Measurements from ENCODE around the gene SCAMP2.

The SCAMP2 gene

GRCh38 chr15:74857671-74858368, 15.3 kb downstream of the SCAMP2 start:
- no peak for DNase-seq

GRCh38 chr15:74857082-74857655, 16.0 kb downstream of the SCAMP2 start:
- DNase-seq = peak; percentile 55

DNA sequence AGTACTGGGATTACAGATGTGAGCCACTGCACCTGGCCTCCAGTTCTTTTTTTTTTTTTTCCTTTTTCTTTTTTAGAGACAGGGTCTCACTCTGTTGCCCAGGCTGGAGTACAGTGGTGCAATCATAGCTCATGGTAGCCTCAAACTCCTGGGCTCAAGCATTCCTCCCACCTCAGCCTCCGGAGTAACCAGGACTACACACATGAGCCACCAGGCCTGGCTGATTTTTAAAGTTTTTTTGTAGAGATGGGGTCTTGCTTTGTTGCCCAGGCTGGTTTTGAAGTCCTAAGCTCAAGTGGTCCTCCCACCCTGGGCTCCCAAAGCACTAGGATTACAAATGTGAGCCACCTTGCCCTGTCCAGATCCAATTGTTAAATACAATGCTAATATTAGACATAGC, 16.6 kb downstream of the SCAMP2 start:
- no peak for DNase-seq

- peak; percentile 25 for DNase-seq
Measured at GRCh38 chr15:74855857-74856256, 17.3 kb downstream of the SCAMP2 start.

GRCh38 chr15:74854453-74855022, 18.6 kb downstream of the SCAMP2 start:
- DNase-seq = no peak

GRCh38 chr15:74851960-74852359, 21.2 kb downstream of the SCAMP2 start:
- DNase-seq = no peak

- no peak for DNase-seq
Measured at GRCh38 chr15:74850393-74850792, 22.8 kb downstream of the SCAMP2 start.

GRCh38 chr15:74847432-74847831, 25.7 kb downstream of the SCAMP2 start:
- DNase-seq = peak; percentile 58

DNA sequence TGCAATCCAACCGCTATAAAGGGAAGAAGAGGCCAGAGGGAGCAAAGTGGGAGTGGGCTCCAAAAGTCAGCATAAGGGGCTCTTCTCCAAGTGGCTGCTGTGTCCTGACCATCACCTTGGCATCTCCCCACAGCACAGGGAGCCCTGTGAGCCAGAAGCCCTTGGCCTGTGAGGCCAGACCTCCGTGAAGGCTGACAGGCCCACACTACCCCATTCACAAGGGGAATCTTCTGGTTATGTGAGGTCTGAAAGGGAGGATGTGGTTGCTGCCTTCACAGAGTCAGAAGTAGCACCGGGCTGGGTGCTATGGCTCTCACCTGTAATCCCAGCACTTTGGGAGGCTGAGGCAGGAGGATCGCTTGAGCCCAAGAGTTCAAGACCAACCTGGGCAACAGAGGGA, 27.6 kb downstream of the SCAMP2 start:
- DNase-seq = no peak

DNA sequence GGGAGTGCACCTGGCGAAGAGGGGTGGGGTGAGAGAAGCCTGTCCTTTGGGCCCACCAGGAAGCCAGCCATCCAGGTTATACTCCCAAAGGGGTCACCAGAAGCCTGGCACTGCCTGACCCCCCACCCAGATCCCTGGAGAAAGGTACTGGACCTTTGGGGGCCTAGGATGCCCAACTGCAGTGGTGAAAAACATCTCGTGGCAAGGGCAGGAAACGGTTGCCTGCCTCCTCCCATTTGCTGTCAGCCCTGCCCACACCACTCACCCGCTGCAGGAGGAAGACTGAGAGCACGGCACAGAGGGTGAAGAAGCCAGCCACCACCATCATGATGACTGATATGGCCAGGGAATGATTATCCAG, 28.0 kb downstream of the SCAMP2 start:
- DNase-seq = peak; percentile 91

DNA sequence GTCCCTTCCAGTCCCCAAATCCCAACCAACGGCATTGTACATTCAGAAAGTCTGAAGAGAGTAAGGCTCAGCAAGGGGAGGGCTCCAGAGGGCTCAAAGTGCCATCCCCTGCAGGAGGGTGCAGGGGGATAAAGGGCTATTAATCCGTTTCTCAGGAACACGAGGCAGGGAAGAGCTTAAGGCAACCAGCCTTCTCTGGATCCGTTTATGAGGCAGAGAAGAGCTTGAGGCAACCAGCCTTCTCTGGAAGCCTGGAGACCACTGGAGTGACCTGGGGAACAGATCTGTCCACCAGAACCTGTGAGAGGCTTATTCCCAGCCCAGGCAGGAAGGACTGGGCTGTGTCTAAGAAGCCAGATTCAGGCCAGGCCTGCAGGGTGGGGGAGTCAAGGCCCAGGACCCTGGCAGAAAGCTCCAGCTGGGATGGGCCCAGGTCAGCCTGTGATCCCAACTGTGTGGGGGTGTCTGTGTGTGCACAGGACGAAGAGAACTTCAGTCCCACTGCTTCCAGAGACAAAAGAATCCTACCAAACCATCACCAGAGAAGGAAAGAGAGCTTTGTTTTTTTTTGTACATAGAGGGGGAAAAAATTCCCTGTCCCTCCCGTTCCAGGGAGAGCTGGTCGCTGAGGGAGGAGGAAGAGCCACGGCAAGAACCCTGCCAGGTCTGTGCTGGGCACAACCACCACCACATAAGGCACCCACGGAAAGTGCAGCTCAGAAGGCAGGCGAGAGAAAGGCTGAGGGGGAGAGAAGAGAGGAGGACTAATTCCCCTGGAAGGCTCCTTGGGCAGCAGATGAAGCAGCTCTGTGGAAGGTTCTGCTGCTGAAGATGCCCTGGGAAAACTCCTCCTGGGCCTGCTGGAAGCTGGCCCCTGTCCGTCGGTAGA, 28.6 kb downstream of the SCAMP2 start:
- peak; percentile 33 for DNase-seq

- peak; percentile 98 for DNase-seq
Measured at GRCh38 chr15:74843891-74844299, 29.3 kb downstream of the SCAMP2 start.

DNA sequence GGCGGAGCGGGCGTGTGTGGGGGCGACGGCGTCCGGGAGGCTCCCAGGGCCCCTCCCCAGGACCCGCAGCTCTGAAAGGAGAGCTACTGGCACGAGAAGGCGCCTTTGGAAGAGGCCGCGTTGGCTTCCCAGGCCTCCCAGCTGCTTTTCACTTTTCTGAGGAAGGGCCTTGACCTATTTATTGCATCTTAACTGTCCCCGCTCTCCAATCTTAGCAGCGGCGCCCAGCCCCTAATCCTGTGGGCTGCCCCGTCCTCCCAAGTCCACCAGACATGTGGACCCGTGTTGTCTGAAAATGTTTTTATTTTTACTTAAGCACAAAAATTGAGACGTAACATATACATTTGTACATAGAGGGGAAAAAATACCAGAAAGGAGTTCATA, 29.7 kb downstream of the SCAMP2 start:
- DNase-seq = no peak

GRCh38 chr15:74842581-74843444, 30.4 kb downstream of the SCAMP2 start, which contains the start of gene ULK3:
Gene ULK3, minus strand, starts transcription at chr15:74843156. Its CDS starts 51 bp downstream, at chr15:74843105.
- DNase-seq = peak; percentile 97

GRCh38 chr15:74841891-74842373, 31.2 kb downstream of the SCAMP2 start:
- DNase-seq = no peak

DNA sequence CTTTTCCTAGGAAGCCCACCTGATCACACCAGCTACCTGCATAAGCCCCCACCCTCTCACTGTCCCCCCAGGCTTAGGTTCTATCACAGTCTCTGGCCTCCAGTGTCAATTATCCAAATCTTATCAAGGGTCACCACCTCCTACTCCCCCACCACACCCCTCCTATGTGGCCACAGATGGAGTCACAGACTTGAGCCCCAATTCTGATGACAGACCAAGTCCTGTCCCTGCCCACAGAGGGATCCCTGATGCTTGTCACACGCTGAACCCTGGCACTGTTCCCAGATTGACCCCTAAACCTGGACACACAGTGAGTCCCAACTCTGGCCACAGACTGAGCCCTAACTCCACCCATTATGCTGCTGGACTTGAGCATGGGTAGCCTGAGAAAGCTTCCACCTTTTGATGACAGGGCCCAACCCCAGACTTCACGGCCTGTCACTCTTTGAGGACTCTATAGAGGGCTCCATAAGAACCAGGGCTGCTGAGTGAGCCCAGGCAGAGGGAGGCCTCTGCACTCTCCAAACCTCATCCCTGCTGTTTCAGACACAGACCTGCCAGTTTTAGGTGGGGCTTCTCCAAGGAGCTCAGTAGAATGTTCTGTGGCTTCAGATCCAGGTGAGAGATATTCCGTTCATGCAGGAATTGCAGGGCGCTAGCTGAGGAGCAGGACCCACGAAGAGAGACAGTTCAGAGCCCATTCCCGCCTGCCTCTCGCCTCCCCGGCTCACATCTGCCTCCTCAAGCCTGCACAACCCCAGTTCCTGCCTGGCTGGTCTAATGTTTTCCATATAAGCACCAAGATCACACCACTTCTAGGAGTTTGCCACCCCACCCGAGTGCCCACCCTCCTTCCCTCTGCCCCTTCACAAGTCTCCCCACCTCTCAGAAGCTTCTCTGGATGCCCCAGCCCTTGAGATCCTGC, 32.1 kb downstream of the SCAMP2 start:
- peak; percentile 62 for DNase-seq

DNA sequence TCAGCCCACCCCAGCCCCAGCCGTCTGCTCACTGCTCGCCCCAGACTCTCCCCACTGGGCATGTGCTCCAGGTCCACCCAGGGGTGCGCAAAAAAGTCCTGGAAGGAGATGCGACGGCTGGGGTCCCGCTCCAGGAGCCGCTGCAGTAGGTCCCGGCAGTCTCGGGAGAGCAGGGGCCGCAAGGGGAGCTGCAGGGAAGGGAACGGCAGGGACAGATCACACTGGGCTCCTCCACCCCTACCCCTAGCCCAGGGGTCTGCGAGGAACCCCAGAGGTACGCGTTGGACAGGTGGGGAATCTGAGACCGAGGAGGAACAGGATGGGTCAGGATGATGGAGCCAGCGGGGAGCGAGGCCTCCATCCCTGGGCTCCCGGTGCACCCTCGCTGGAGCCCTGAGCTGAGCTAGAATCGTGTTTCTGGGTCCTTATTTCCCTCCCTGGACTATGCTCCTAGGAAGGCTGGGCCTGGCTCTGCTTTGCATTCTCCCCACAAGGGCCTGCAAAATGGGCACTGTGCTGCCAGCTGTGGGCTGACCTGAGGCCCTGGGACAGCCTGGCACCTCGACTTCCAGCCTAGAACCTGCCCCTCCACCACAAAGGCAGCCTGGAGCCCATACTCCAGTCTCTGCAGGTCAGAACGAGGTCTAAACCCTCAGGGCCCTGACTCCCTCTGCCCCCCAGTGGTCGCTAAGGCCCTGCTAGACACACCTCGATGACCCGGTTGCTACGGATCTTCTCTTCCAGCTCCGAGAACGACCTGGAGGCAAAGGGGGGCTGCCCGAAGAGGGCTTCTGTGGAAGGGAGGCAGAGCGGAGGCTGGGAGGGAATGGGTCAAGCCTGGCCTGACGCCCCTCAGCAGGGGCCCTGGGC, 33.4 kb downstream of the SCAMP2 start:
- DNase-seq = peak; percentile 29

GRCh38 chr15:74838746-74839525, 34.2 kb downstream of the SCAMP2 start:
- DNase-seq = no peak

GRCh38 chr15:74838137-74838516, 35.0 kb downstream of the SCAMP2 start:
- no peak for DNase-seq

Measured in hematopoietic multipotent progenitor cell treated with erythropoietin and hydrocortisone succinate and interleukin-3 and kit ligand, for 4 days (in vitro differentiated cells).